Esophagus (tissue), 2 donors: Measurements from ENCODE around the gene SERINC5. TPM values are rescaled to one million over a fixed set of nuclear protein-coding genes. Genes with fewer than 3 reads are reported as not detected.
"Not testable (repeated sequence)": the region's sequence is repeated elsewhere in the genome, so short reads cannot be mapped to it uniquely, and the experiment has no call there.

Experiments
- H3K27ac ChIP-seq, 2 donors: one replicate each; pipeline ENCODE4 v1.5.1; 2013; ENCODE audit warnings: low read depth in 2 of 2, mild to moderate bottlenecking in 2 of 2, inconsistent platforms in 1 of 2, low read length in 1 of 2, moderate library complexity in 1 of 2
- H3K27me3 ChIP-seq, 2 donors: one replicate each; pipeline ENCODE4 v1.6.1; 2013; ENCODE audit warnings: low read length in 2 of 2, control low read depth in 1 of 2, mild to moderate bottlenecking in 1 of 2; ENCODE audit not compliant: insufficient read depth in 2 of 2, control insufficient read depth in 1 of 2
- H3K36me3 ChIP-seq, 2 donors: one replicate each; pipeline ENCODE4 v1.6.1; 2013; ENCODE audit warnings: low read length in 1 of 2; ENCODE audit not compliant: control insufficient read depth in 2 of 2, insufficient read depth in 2 of 2
- H3K4me1 ChIP-seq, 2 donors: one replicate each; pipeline ENCODE4 v1.6.1; 2013; ENCODE audit warnings: low read length in 1 of 2; ENCODE audit not compliant: control insufficient read depth in 2 of 2, insufficient read depth in 2 of 2
- H3K4me3 ChIP-seq, 2 donors: one replicate each; pipeline ENCODE4 v1.5.1; 2013; ENCODE audit warnings: low read length in 2 of 2, mild to moderate bottlenecking in 2 of 2, low read depth in 1 of 2, moderate library complexity in 1 of 2
- H3K9me3 ChIP-seq, 2 donors: one replicate each; pipeline ENCODE4 v1.6.1; 2013; ENCODE audit warnings: mild to moderate bottlenecking in 2 of 2, low read depth in 1 of 2, low read length in 1 of 2, moderate library complexity in 1 of 2; ENCODE audit not compliant: control insufficient read depth in 2 of 2, insufficient read depth in 1 of 2
- WGBS, 2 donors: extraction: QIAGEN DNeasy Blood & Tissue Kit; methylation state at CpG; one replicate each; pipeline ENCODE4 v1.1.7; 2013; 5-methylcytosine and 5-hydroxymethylcytosine counted together
- polyA plus RNA-seq, 2 donors: library from polyadenylated mRNA; stranded (reverse); fragments of 200-250 nt; gene quantifications; one replicate each; pipeline ENCODE4 v1.2.3, GENCODE V29; 2013
- donor health status: healthy with polysubstance abuse.
- donor health status: Bipolar disorder and iron deficiency.

SERINC5 gene
- polyA plus RNA-seq, 2 donors: 10.8 to 11.7 TPM

GRCh38 chr5:80210014-80210413, 45.8 kb downstream of the SERINC5 start:
- Histone ChIP-seq H3K9me3 (no peaks in the 10 kb centered on the region), H3K27ac (no peak overlapping the region), H3K4me3 (no peak overlapping the region), H3K4me1 (no peaks in the 10 kb centered on the region), H3K27me3 (no peaks in the 10 kb centered on the region), H3K36me3 (no peaks in the 10 kb centered on the region)
- 69 to 76% methylated on average over 6 of the region's 6 CpGs for WGBS, 2 donors

- H3K27ac ChIP-seq: no peak overlapping the region
- no peaks in the 10 kb centered on the region for H3K9me3 ChIP-seq
- H3K36me3 ChIP-seq: peaks cover 0 to 2% of the 10 kb centered on the region in 2 donors
- WGBS, 2 donors: 69 to 73% methylated on average over 4 of the region's 4 CpGs
- H3K4me1 ChIP-seq: no peaks in the 10 kb centered on the region
- no peaks in the 10 kb centered on the region for H3K27me3 ChIP-seq
- no peak overlapping the region for H3K4me3 ChIP-seq
These were observed 47.5 kb downstream of the SERINC5 start for GRCh38 chr5:80208381-80208780.

GRCh38 chr5:80207832-80208231, 48.0 kb downstream of the SERINC5 start:
- 74 to 79% methylated on average over 4 of the region's 4 CpGs for WGBS, 2 donors

GRCh38 chr5:80206282-80206681, 49.6 kb downstream of the SERINC5 start:
- H3K4me1 ChIP-seq: no peaks in the 10 kb centered on the region
- WGBS, 2 donors: 81 to 82% methylated on average over 4 of the region's 4 CpGs
- no peak overlapping the region for H3K27ac ChIP-seq
- H3K27me3 ChIP-seq: no peaks in the 10 kb centered on the region
- H3K9me3 ChIP-seq: no peaks in the 10 kb centered on the region
- peaks cover 0 to 6% of the 10 kb centered on the region in 2 donors for H3K36me3 ChIP-seq
- H3K4me3 ChIP-seq: no peak overlapping the region

More at GRCh38 chr5:80207832-80208231, 48.0 kb downstream of the SERINC5 start:
- no peaks in the 10 kb centered on the region for H3K9me3 ChIP-seq
- no peaks in the 10 kb centered on the region for H3K27me3 ChIP-seq
- H3K4me1 ChIP-seq: no peaks in the 10 kb centered on the region
- H3K27ac ChIP-seq: no peak overlapping the region
- H3K4me3 ChIP-seq: no peak overlapping the region
- H3K36me3 ChIP-seq: peaks cover 0 to 3% of the 10 kb centered on the region in 2 donors

- Histone ChIP-seq H3K4me3 (no peak overlapping the region), H3K27ac (no peak overlapping the region), H3K9me3 (no peaks in the 10 kb centered on the region), H3K36me3 (peaks cover 0 to 9% of the 10 kb centered on the region in 2 donors), H3K27me3 (no peaks in the 10 kb centered on the region), H3K4me1 (no peaks in the 10 kb centered on the region)
- 86 to 88% methylated on average over 4 of the region's 4 CpGs for WGBS, 2 donors
These were observed 50.0 kb downstream of the SERINC5 start for GRCh38 chr5:80205846-80206245.

GRCh38 chr5:80204808-80205614, 50.8 kb downstream of the SERINC5 start:
- no peaks in the 10 kb centered on the region for H3K4me1 ChIP-seq
- 50 to 67% methylated on average over 10 of the region's 10 CpGs for WGBS, 2 donors
- no peaks in the 10 kb centered on the region for H3K27me3 ChIP-seq
- H3K36me3 ChIP-seq: peaks cover 0 to 9% of the 10 kb centered on the region in 2 donors
- no peak overlapping the region for H3K4me3 ChIP-seq
- no peaks in the 10 kb centered on the region for H3K9me3 ChIP-seq
- H3K27ac ChIP-seq: no peak overlapping the region

- H3K27ac ChIP-seq, H3K9me3 ChIP-seq, H3K4me3 ChIP-seq, H3K4me1 ChIP-seq, H3K27me3 ChIP-seq: not testable (repeated sequence)
- 88 to 91% methylated on average over 7 of the region's 7 CpGs for WGBS, 2 donors
- H3K36me3 ChIP-seq: peaks cover 0 to 17% of the 10 kb centered on the region in 2 donors
These were observed 54.1 kb downstream of the SERINC5 start for GRCh38 chr5:80201763-80202162.

GRCh38 chr5:80198920-80199319, 56.9 kb downstream of the SERINC5 start:
- WGBS, 2 donors: 92 to 95% methylated on average over 3 of the region's 3 CpGs
- H3K36me3 ChIP-seq: peaks cover 0 to 15% of the 10 kb centered on the region in 2 donors
- H3K4me3 ChIP-seq: no peak overlapping the region
- H3K9me3 ChIP-seq: no peaks in the 10 kb centered on the region
- H3K4me1 ChIP-seq: peaks cover 0 to 2% of the 10 kb centered on the region in 2 donors
- H3K27ac ChIP-seq: no peak overlapping the region
- no peaks in the 10 kb centered on the region for H3K27me3 ChIP-seq

- peaks cover 0 to 15% of the 10 kb centered on the region in 2 donors for H3K36me3 ChIP-seq
- 75 to 83% methylated on average over 11 of the region's 11 CpGs for WGBS, 2 donors
- no peaks in the 10 kb centered on the region for H3K27me3 ChIP-seq
- H3K4me3 ChIP-seq: no peak overlapping the region
- H3K4me1 ChIP-seq: peaks cover 0 to 2% of the 10 kb centered on the region in 2 donors
- H3K9me3 ChIP-seq: no peaks in the 10 kb centered on the region
- H3K27ac ChIP-seq: no peak overlapping the region
These were observed 57.4 kb downstream of the SERINC5 start for GRCh38 chr5:80198399-80198798.
